Tibial artery (tissue), 4 donors: ENCODE data around the gene CTSA.

ENCODE experiments used
- DNase-seq, 2 donors: peaks; one replicate each; pipeline ENCODE4 v3.0.0-alpha.2; 2019
- H3K27ac ChIP-seq, 2 donors: fragments of 200-600 bp; sonication (generic) in 1 of 2; 1 replicate in 1 of 2; 2 replicates in 1 of 2; pipeline ENCODE4 v1.5.1; 2018 to 2019; ENCODE audit warnings: mild to moderate bottlenecking in 1 of 2
- H3K27me3 ChIP-seq, 2 donors: fragments of 200-600 bp; sonication (generic) in 1 of 2; one replicate each; pipeline versions ENCODE4 v1.5.1 to v1.6.0; 2016 to 2019
- H3K36me3 ChIP-seq, 3 donors: fragments of 200-600 bp; sonication (generic) in 2 of 3; one replicate each; pipeline ENCODE4 v1.5.1; 2016 to 2019; ENCODE audit warnings: mild to moderate bottlenecking in 2 of 3
- H3K4me1 ChIP-seq, 4 donors: fragments of 200-600 bp; sonication (generic) in 2 of 4; 1 replicate in 3 of 4; 2 replicates in 1 of 4; pipeline ENCODE4 v1.5.1; 2016 to 2019
- H3K4me3 ChIP-seq, 2 donors: fragments of 200-600 bp; sonication (generic) in 1 of 2; 1 replicate in 1 of 2; 2 replicates in 1 of 2; pipeline ENCODE4 v1.5.1; 2018 to 2019; ENCODE audit warnings: mild to moderate bottlenecking in 2 of 2
- H3K9me3 ChIP-seq, 3 donors: fragments of 200-600 bp; sonication (generic) in 1 of 3; one replicate each; pipeline ENCODE4 v1.5.1; 2016 to 2019
- CTCF ChIP-seq, 2 experiments: fragments of 200-600 bp in 1 of 2; fragments of 450-650 bp in 1 of 2; IDR thresholded peaks; one replicate each; pipeline ENCODE4 v1.5.1; 2017 to 2019; ENCODE audit warnings: antibody characterized with exemption in 2 of 2, mild to moderate bottlenecking in 1 of 2, moderate library complexity in 1 of 2
- intact Hi-C: fragments of 100-400 bp; cut with DNase I; formaldehyde crosslinking; loops from one replicate; pipeline ENCODE4 v1.15.0; 2023; ENCODE audit warnings: low total_unique reads

The CTSA gene

GRCh38 chr20:45852326-45852725 lies 38.8 kb upstream of the CTSA start:
- Histone ChIP-seq H3K4me3 (no peak overlapping the region), H3K27ac (no peak overlapping the region), H3K27me3 (no peaks in the 10 kb centered on the region), H3K9me3 (no peaks in the 10 kb centered on the region), H3K4me1 (peaks cover 0 to 26% (median 21%) of the 10 kb centered on the region in 4 donors), H3K36me3 (peaks cover 11 to 56% (median 17%) of the 10 kb centered on the region in 3 donors)
- intact Hi-C loops = no loop called here
- no peak for DNase-seq
- TF ChIP-seq CTCF (IDR thresholded peaks at IDR 0.05) = no peak

GRCh38 chr20:45853484-45853883 lies 37.7 kb upstream of the CTSA start:
- Histone ChIP-seq H3K9me3 (no peaks in the 10 kb centered on the region), H3K27ac (no peak overlapping the region), H3K4me1 (peaks cover 0 to 35% (median 30%) of the 10 kb centered on the region in 4 donors), H3K36me3 (peaks cover 2 to 44% (median 8%) of the 10 kb centered on the region in 3 donors), H3K4me3 (no peak overlapping the region), H3K27me3 (no peaks in the 10 kb centered on the region)
- no peak for TF ChIP-seq CTCF (IDR thresholded peaks at IDR 0.05)
- DNase-seq = no peak
- intact Hi-C loops = no loop called here

- peak; percentile 98 to 99 for DNase-seq
- H3K9me3 ChIP-seq = no peaks in the 10 kb centered on the region
- peak in 1 of 2 experiments; percentile 7 for TF ChIP-seq CTCF (IDR thresholded peaks at IDR 0.05)
- intact Hi-C loops = no loop called here
- H3K4me1 ChIP-seq = peaks cover 0 to 38% (median 31%) of the 10 kb centered on the region in 4 donors
- H3K4me3 ChIP-seq = peak within 1 kb of the TSS; percentile 63 to 64
- no peaks in the 10 kb centered on the region for H3K27me3 ChIP-seq
- peak within 1 kb of the TSS; percentile 68 to 75 for H3K27ac ChIP-seq
- peaks cover 0 to 21% (median 4%) of the 10 kb centered on the region in 3 donors for H3K36me3 ChIP-seq
Observed at GRCh38 chr20:45857114-45857881, 33.8 kb upstream of the CTSA start, which contains the start of the genes ACOT8 and ZSWIM3. Gene ACOT8 (minus strand): TSS chr20:45857392. CDS start chr20:45857315, 77 bp downstream. Gene ZSWIM3 (plus strand): TSS chr20:45857614. CDS start chr20:45857826, 212 bp downstream.

GRCh38 chr20:45857882-45858216 lies 33.3 kb upstream of the CTSA start:
- DNase-seq = no peak
- Histone ChIP-seq H3K9me3 (no peaks in the 10 kb centered on the region), H3K36me3 (peaks cover 0 to 15% (median 4%) of the 10 kb centered on the region in 3 donors), H3K4me1 (peaks cover 0 to 38% (median 31%) of the 10 kb centered on the region in 4 donors), H3K27ac (peak overlapping the region; percentile 68 to 75), H3K27me3 (no peaks in the 10 kb centered on the region), H3K4me3 (peak overlapping the region; percentile 63 to 64)
- intact Hi-C loops = no loop called here
- TF ChIP-seq CTCF (IDR thresholded peaks at IDR 0.05) = no peak

- Histone ChIP-seq H3K36me3 (no peaks in the 10 kb centered on the region), H3K4me1 (peaks cover 0 to 32% (median 25%) of the 10 kb centered on the region in 4 donors), H3K27ac (no peak overlapping the region), H3K27me3 (no peaks in the 10 kb centered on the region), H3K4me3 (no peak overlapping the region), H3K9me3 (no peaks in the 10 kb centered on the region)
- DNase-seq = no peak
- intact Hi-C loops = no loop called here
- no peak for TF ChIP-seq CTCF (IDR thresholded peaks at IDR 0.05)
Observed at GRCh38 chr20:45859916-45860315, 31.2 kb upstream of the CTSA start.
